ENCODE results near the gene CD209. TPM values are rescaled to one million over a fixed set of nuclear protein-coding genes. Genes with fewer than 3 reads are reported as not detected.

Gene CD209
- total and polyA plus RNA-seq, 2 donors (not counting 3 experiments of a cell fraction or from before 2014, with no cell fraction given): not detected

- Histone ChIP-seq H3K9me1 (replicated peaks; ENCODE audit: control insufficient read depth, extremely low read depth, insufficient read depth, low read length) (no peaks in the 10 kb centered on the region), H3K27ac (ENCODE audit: insufficient read depth, low read depth, low read length) (no peak overlapping the region), H2AFZ (ENCODE audit: low read depth, low read length) (no peak overlapping the region), H3K9ac (replicated peaks; ENCODE audit: extremely low read depth, insufficient read depth, low read length) (no peak overlapping the region), H3K9me3 (replicated peaks; ENCODE audit: control insufficient read depth, insufficient read depth, low read length) (no peaks in the 10 kb centered on the region), H3K36me3 (ENCODE audit: control insufficient read depth in 2 of 2, extremely low read depth in 1 of 2, insufficient read depth in 2 of 2, low read length in 2 of 2) (no peaks in the 10 kb centered on the region), H3K27me3 (ENCODE audit: control insufficient read depth in 2 of 2, insufficient read depth in 2 of 2, low read length in 2 of 2) (peaks cover 4 to 12% of the 10 kb centered on the region in 2 experiments), H3K4me3 (replicated peaks in 1 of 3; ENCODE audit: insufficient read depth in 1 of 3, low read depth in 1 of 3, low read length in 3 of 3) (no peak overlapping the region), H3K79me2 (ENCODE audit: control insufficient read depth, insufficient read depth, low read length) (no peaks in the 10 kb centered on the region), H3K4me1 (ENCODE audit: control insufficient read depth, extremely low read depth, insufficient read depth, low read length) (no peaks in the 10 kb centered on the region), H4K20me1 (replicated peaks; ENCODE audit: control insufficient read depth, extremely low read depth, insufficient read depth, low read length) (no peaks in the 10 kb centered on the region), H3K4me2 (ENCODE audit: insufficient read depth, low read length) (no peak overlapping the region)
- intact Hi-C loops (cut with micrococcal nuclease) (no loop called here), dilution Hi-C loops (cut with MboI; ENCODE audit: extremely low pct_ligation_motif_present, low sequenced_read_pairs) (no loop called here)
- ChIA-PET CTCF (interaction anchor here (0.6 to 1.9 kb wide), 3 partner anchors 27 to 462 kb away, joined by 3 to 5 read pairs (median 4); no protein-coding TSS in a partner anchor), POLR2A (no interaction called here)
- DNase-seq (ENCODE audit: low read depth, low spot score): no peak
- FAIRE-seq: no peak
- TF ChIP-seq JUN (IDR thresholded peaks at IDR 0.05; ENCODE audit: borderline replicate concordance, insufficient read depth, insufficient read length, low read depth): no peak
- TF ChIP-seq POLR2AphosphoS5 (IDR thresholded peaks at IDR 0.05; ENCODE audit: insufficient read depth, low read depth, low read length): no peak
- no peak for TF ChIP-seq POLR2A (IDR thresholded peaks at IDR 0.05; ENCODE audit: low read depth, low read length)
- no peak for TF ChIP-seq FOS (IDR thresholded peaks at IDR 0.05; ENCODE audit: borderline replicate concordance, insufficient read depth, low read length)
- TF ChIP-seq MAX (IDR thresholded peaks at IDR 0.05; ENCODE audit: insufficient read depth, insufficient read length): no peak
- no peak for TF ChIP-seq MYC (IDR thresholded peaks at IDR 0.05; ENCODE audit: low read depth, low read length)
- no peak for TF ChIP-seq EZH2 (IDR thresholded peaks at IDR 0.05; ENCODE audit: borderline replicate concordance, low read depth, low read length, severe bottlenecking)
- no peak for TF ChIP-seq CTCF (IDR thresholded peaks at IDR 0.05; ENCODE audit: extremely low read depth in 1 of 2, insufficient read depth in 1 of 2, low read depth in 1 of 2, low read length in 2 of 2)
- no peak for TF ChIP-seq GATA2 (IDR thresholded peaks at IDR 0.05; ENCODE audit: insufficient read depth, insufficient read length, low read depth, low read length)
- BruUV-seq (replicated peaks): no TSS peak
Measured at GRCh38 chr19:7737215-7737614, 10.1 kb downstream of the CD209 start.

Data from endothelial cell of umbilical vein (primary cell).